CD1c-positive myeloid dendritic cell (primary cell): ENCODE results near the gene HSPG2.
"Not testable (repeated sequence)": the region's sequence is repeated elsewhere in the genome, so short reads cannot be mapped to it uniquely, and the experiment has no call there.

ENCODE experiments used
- DNase-seq: peaks from one replicate; pipeline ENCODE4 v3.0.0-alpha.2; 2016; ENCODE audit errors: extremely low spot score

The HSPG2 gene

GRCh38 chr1:21932127-21932526 is 5.0 kb downstream of the HSPG2 start:
- peak; percentile 25 for DNase-seq

- no peak for DNase-seq
Observed at GRCh38 chr1:21931171-21932093, 5.7 kb downstream of the HSPG2 start.

GRCh38 chr1:21930629-21931170 is 6.4 kb downstream of the HSPG2 start:
- no peak for DNase-seq

GRCh38 chr1:21930080-21930571 is 7.0 kb downstream of the HSPG2 start:
- DNase-seq = no peak

GRCh38 chr1:21927533-21928237 is 9.4 kb downstream of the HSPG2 start:
- DNase-seq = no peak

- no peak for DNase-seq
Observed at GRCh38 chr1:21926814-21927532, 10.1 kb downstream of the HSPG2 start.

- DNase-seq = no peak
Observed at GRCh38 chr1:21926065-21926464, 11.0 kb downstream of the HSPG2 start.

GRCh38 chr1:21925334-21925940 is 11.7 kb downstream of the HSPG2 start:
- no peak for DNase-seq

GRCh38 chr1:21924503-21925005 is 12.6 kb downstream of the HSPG2 start:
- DNase-seq = peak; percentile 60

- DNase-seq = no peak
Observed at GRCh38 chr1:21922090-21923013, 14.8 kb downstream of the HSPG2 start.

GRCh38 chr1:21921100-21921875 is 15.8 kb downstream of the HSPG2 start:
- no peak for DNase-seq

- DNase-seq = no peak
Observed at GRCh38 chr1:21919520-21919919, 17.6 kb downstream of the HSPG2 start.

- DNase-seq = not testable (repeated sequence)
Observed at GRCh38 chr1:21917239-21917631, 19.9 kb downstream of the HSPG2 start.

- no peak for DNase-seq
Observed at GRCh38 chr1:21916447-21917238, 20.5 kb downstream of the HSPG2 start.

- no peak for DNase-seq
Observed at GRCh38 chr1:21914880-21915640, 22.1 kb downstream of the HSPG2 start.

- no peak for DNase-seq
Observed at GRCh38 chr1:21914450-21914849, 22.7 kb downstream of the HSPG2 start.

- peak; percentile 65 for DNase-seq
Observed at GRCh38 chr1:21913763-21914162, 23.3 kb downstream of the HSPG2 start.

GRCh38 chr1:21913258-21913657 is 23.9 kb downstream of the HSPG2 start:
- DNase-seq = no peak
